ENCODE results near the gene WTIP.
"Not testable (repeated sequence)": the region's sequence is repeated elsewhere in the genome, so short reads cannot be mapped to it uniquely, and the experiment has no call there.

The WTIP gene

DNA sequence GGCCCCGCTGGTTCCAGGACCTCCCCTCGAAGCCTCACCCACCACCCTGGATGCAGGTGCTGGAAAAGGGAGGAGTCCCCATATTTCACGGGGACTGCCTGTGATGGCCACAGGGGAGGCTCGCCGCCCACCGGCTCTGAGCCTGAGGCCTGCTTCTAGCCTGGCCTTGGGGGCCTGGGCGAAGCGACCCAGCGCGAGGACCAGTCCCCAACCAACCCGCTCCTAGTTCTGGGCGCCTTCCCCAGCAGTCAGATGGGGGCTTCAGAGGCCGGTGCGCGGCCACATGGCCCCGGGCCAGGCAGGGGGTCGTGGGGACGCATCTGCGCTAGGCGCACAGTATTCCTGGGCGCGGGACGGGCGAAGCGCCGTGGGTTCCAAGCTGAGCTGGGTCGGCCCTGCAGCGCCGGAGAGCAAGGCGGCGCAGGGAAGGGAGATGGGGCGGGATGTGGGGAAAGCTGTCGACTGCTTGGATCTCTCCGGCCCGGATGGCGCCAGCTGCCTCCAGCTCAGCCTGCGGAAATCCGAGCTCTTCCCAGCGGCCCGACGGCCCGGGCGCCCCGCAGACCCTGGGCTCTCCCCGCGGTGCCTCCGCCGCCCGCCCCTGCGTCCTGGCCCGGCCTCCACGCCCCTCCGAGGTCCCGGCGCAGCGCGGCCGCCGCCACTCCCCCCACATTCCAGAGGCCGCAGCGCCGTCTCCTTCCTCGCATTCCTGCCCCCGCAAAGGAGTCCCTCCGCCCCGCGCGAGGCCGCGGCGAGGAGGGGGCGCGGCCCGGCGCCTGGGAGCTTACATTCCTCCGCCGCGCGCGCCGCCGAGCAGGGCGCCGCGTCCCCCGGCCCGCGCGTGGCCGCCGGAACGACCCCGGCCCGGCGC is at the start of gene WTIP:
WTIP (plus strand) TSS at position 788 of the 871 bp plus-strand sequence. CDS start 217 bp downstream, outside the sequence.
- DNase-seq = no peak

DNA sequence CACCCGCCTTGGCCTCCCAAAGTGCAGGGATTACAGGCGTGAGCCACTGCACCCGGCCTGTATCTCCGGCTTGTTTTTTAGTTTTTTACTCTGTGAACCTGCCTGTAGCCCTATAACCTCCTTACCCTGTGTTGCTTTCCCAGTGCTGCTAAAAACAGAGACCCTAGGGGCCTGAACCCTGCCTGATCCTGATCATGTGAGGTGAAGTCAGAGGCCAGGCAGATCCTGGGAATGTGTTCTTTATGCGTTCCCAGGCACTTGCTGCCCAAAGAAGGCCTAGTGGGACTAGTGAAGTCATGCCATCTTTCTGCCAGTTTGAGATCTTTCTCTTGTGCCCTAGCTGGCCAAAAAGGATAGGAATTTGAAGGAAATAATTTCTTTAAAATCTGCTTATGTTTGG is 48.8 kb upstream of the WTIP start:
- no peak for DNase-seq

DNA sequence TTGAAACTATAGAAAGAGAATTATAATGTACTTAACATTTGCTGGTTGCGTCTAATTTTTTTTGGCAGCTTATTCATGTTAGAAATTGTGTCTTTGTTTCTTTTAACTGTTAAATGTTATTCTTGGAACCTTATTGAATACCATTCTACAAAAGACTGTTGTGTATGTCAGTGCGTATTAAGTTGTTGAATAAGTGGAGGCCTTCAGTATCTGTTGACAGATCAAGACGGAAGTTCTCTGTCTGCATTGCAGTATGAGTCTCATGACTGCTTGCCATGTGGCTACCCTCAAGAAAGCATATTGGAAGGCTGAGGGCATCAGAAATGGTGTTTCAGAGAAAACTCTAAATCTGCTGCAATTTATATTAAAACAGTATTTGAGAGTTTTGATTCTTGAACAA is 44.8 kb upstream of the WTIP start:
- DNase-seq = no peak

DNA sequence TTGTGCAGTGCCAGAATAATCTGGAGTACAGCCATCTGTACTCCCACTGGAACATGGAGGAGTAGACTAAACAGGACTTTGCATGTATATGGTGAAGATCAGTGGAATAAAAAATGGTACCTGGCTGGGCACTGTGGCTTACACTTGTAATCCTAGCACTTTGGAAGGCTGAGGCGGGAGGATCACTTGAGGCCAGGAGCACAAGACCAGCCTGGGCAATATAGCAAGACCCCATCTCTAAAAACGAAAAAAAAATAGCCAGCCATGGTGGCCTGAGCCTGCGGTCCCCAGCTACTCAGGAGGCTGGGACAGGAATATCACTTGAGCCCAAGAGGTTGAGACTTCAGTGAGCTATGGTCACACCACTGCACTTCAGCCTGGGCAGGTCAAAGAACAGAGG is 33.4 kb upstream of the WTIP start:
- DNase-seq = no peak

DNA sequence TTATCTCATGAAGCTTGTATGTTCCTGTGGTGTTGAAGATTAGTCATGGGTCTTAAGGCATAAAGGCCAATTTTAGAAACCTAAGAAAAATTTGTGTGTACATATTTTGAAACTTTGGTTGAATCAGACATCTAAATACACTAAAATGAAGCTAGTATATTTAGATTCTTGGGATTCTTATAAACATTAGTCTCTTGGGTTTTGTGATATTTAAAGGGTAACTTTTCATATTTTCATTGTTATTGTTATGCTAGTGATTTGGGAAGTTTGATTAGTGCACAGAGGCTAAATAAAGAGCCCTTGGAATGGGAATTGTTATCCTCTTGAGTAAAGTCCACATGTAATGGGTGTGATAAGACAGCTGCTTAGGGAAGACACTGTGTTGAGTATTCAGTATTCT is 28.8 kb upstream of the WTIP start:
- DNase-seq = no peak

DNA sequence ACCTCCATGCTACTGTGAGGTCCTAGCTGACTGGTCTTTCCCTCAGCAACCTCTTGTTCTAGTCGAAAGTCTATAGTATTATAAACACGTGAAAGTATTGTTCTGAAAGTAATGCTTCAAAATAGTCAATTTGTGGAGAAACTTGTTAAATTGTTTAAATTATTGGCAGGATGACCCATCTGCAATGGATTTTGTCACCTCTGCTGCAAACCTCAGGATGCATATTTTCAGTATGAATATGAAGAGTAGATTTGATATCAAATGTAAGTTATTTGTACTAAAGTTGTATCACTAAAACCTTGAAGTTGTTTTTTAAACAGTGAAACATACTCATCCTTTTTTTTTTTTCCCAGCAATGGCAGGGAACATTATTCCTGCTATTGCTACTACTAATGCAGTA is 27.5 kb upstream of the WTIP start:
- no peak for DNase-seq

DNA sequence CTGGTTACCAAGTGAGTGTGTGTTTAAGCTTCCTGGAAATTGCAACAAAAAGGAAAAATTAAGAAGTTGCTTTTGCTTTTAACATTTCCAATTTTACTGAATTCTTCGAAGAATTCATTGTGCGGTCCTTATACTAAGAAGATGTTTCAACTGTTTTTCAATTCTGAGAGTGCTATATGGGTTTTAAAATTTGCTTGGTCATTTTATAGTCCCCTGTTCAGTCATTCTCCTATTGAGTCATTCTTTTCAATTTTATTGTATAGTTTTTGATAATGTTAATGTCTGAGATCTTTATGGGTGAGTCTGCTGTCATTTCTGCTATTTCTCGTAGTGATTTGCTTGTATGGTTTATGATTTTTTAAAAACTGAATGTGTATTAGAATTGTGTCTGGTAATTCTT is 26.9 kb upstream of the WTIP start:
- no peak for DNase-seq

DNA sequence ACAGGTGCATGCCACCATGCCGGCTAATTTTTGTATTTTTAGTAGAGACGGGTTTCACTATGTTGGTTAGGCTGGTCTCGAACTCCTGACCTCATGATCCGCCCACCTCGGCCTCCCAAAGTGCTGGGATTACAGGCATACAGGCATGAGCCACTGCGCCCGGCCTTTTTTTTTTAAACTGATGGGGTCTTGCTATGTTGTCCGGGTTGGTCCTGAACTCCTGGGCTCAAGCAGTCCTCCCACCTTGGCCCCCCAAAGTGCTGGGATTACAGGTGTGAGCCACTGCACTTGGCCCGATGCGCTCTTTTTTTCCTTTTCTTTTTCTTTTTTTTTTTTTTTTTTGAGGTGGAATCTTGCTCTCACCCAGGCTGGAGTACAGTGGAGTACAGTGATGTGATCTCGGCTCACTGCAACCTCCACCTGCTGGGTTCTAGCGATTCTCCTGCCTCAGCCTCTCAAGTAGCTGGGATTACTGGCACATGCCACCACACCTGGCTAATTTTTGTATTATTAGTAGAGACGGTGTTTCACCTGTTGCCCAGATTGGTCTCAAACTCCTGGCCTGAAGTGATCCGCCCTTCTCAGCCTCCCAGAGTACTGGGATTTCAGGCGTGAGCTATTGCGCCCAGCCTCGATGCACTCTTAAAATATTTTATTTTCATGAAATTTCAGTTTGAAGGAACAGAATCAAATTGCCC is 25.6 kb upstream of the WTIP start:
- not testable (repeated sequence) for DNase-seq

DNA sequence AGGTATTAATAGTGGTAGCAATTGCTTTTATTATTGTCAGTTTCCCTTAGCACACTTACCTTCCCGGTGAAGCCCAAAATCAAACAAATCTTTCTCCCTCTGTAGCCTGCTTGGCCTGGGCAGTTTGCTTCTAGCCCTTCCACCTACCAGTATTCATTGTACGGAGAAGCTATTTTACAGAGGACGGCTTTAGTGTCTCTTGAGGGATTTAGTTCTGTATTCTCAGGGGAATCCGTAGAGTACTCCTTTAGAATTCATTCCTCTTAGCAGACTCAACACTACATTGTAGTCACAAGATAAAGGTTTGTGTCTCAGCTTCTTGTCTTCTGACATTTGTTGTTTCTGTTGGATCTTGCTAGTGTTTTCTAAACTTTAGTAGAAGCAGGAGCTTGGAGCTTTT is 24.1 kb upstream of the WTIP start:
- DNase-seq = no peak

DNA sequence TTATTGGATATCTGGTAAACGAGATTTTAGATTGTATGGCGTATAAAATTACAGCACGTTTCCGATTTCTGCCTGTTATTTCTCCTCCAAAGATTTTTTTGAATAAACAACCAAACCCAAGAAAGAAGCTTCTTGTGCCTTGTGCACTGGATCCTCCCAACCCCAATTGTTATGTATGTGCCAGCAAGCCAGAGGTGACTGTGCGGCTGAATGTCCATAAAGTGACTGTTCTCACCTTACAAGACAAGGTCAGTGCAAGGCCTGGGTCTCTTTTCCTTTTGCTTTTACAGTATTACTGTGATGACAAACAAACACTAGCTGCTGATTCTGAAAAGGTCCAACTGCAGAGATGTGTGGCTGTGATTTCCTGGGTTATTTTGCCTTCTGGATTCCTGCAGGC is 22.9 kb upstream of the WTIP start:
- no peak for DNase-seq

DNA sequence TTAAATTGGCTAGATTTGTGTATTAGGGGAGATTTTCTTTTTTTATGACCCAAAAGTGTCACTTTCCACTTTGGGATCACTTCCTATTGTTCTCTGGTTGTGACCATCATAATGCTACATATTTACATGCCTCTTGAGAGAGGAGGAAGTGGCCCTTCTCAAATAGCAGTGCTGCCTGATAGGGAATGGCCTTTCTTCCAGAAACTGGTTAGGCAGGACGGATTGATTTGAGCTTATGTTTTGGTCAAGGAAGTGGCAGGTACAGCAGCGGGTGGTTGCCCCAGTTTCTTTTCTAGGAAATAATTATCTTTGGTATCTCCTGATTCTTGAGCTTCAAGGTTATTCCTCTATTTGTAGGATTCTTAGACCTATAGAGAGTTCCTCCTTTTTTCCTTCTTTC is 21.9 kb upstream of the WTIP start:
- no peak for DNase-seq

DNA sequence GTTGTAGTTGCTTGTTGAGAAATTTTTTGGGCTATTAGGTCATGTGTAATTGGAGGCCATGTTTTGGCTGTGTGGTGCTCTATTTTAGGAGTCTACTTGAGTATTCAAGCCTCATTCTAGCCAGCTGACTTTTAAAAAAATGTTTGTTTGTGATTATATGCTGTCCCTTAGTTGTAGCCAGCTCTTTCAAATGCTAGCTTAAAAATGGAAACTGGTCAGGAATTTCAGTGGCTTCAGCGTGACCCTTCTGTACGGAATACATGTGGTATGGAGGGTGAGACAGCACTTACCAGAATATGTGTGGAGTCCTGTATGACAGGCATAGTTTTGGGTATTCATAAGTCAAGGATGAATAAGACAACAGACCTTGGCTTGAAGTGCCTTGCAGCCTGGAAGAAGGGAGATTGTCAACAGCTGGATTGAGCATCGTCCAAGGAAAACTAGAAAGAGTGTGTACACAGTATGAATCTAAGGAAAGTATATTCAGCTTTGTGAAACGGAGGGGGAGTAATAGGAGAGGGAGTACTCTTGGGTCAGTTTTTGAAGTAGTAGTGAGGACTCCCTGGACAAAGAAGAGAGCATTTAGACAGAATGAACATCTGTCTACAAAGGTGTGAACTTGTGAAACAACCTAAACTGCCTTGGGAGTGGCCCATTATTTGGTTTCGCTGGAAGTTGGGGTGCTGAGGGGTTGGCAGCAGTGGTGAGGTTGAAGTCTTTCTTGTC is 20.0 kb upstream of the WTIP start:
- no peak for DNase-seq

DNA sequence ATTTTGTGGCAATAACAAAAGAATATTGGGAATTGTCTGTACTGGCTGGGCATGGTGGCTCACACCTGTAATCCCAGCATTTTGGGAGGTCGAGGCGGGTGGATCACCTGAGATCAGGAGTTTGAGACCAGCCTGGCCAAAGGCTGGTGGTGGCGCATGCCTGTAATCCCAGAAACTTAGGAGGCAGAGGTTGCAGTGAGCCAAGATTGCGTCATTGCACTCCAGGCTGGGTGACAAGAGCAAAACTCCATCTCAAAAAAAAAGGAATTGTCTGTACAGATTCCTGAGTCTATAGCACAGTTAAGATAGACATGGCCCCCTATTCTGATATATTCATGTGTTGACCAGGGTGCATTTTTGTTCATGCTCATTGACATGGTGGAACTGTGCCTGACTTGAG is 16.8 kb upstream of the WTIP start:
- DNase-seq = not testable (repeated sequence)

DNA sequence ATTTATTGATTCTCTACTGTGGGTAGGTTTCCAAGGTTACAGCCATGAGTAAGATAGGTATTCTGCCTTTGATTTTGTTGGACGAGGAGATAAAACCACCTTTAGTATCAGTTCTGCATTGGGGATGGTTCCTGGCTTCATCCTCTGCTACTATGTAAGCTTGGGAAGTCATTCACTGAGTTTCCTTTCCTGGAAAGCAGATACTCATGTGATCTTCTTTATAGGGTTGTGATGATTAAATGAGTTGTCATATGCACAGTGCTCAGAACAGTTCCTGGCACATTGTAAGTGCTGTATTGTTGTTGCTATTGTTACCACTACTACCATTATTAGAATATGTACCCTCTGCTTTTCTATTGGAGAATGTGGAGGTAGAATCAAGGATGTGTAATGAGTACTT is 13.1 kb upstream of the WTIP start:
- no peak for DNase-seq

DNA sequence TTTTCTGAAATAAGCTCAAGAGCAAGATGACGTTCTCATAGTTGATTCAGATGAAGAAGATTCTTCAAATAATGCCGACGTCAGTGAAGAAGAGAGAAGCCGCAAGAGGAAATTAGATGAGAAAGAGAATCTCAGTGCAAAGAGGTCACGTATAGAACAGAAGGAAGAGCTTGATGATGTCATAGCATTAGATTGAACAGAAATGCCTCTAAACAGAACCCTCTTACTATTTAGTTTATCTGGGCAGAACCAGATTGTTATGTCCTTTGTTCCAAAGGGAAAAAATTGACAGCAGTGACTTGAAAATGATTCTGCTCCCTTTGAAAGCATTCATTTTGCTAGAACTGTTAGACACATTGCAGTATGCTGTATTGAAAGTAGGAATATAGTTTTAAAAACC is 12.5 kb upstream of the WTIP start:
- not testable (repeated sequence) for DNase-seq

DNA sequence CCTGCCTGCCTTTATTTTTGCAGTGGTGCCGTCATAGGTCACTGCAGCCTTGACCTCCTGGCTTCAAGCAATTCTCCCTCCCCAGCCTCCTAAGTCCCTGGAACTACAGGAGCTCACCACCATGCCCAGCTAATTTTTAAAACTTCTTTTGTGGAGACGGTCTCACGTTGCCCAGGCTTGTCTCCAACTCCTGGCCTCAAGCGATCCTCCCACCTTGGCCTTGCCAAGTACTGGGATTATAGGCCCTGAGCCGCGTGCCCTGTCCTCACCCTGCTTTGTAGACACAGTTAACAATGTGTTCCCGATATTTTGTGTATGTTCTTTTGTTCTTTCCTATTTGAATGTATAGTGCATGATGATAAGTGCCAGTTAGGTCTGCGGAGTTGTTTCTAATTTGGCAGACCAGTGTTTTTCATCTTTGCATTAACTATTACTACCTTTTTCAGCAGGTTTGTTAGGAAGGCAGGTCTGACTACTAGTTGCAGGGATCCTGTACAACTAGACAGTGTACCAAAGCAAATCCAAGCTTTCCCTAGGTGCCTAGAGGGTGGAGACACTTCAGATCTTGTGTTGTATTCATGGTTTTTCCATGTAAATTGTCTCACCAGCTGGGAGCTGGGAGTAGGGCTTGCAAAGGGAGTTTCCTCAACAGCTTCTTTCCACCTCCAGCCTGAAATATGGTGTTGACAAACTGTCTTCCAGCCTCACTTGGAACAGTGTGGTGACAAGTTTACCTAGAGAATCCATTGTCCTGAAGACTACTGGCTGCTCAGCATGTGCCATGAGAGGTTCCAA is 9.5 kb upstream of the WTIP start:
- no peak for DNase-seq

DNA sequence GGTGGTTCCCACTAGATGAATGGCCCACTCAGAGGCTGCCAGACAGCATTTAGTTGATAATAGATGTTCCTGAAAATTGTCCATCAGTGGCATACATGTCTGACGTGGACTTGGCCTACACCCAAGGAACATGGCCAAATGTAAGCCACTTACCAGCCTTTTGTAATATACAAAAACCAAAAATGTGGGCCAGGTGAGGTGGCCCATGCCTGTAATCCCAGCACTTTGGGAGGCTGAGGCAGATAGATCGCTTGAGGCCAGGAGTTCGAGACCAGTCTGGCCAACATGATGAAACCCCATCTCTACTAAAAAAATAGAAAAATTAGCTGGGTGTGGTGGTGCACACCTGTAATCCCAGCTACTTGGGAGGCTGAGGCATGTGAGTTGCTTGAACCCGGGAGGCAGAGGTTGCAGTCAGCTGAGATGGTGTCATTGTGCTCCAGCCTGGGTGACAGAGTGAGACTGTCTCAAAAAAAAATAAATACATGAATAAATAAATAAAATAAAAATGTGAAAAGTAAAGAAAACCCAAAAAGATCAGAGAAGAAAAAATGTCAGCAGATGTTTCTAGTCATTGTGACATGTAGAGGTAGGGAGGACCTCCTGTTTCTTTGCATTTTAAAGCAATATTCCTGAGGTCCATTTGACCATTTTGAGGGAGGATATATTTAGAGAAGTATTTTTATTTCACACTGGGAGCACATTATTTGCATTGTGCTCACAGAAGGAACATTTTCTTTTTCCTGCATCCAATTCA is 7.1 kb upstream of the WTIP start:
- peak; percentile 25 for DNase-seq

DNA sequence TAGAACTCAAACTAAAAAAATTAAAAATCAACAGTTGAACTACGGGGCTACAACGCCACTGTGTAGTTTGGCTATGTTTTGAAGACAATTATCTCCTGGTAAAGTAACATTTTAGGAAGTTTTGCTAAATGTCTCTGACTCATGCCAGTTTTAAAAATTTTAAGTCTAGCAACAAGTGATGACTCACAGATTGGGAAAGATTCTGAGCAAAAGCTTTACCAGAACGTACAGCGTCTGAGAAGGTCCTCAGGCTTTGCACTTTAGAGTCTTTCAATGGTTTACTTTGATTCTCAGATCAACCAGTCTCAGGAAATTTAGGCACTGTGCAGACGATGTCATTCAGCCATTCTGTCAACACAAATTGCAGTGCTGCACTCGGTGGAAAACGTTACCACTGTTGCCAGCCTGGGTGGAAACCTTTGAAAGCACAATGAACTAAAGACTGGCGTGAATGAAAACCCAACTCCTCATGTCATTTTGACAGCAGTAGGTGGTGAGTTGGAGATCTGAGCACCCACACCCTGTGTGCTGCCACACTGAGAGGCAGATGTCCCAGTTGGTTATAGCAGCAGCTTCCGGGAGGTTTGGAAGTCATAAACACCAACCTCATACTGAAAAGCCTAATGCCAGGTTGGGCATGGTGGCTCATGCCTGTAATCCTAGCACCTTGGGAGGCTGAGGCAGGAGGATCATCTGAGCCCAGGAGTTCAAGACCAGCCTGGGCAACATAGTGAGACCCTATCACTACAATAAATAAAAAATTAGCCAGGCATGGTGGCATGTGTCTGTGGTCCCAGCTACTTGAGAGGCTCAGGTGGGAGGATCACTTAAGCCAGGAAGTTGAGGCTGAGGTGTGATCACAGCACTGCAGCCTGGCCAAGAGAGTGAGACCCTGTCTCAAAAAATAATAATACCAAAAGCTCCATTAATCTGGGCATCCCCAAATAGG is 6.3 kb upstream of the WTIP start:
- DNase-seq = no peak

DNA sequence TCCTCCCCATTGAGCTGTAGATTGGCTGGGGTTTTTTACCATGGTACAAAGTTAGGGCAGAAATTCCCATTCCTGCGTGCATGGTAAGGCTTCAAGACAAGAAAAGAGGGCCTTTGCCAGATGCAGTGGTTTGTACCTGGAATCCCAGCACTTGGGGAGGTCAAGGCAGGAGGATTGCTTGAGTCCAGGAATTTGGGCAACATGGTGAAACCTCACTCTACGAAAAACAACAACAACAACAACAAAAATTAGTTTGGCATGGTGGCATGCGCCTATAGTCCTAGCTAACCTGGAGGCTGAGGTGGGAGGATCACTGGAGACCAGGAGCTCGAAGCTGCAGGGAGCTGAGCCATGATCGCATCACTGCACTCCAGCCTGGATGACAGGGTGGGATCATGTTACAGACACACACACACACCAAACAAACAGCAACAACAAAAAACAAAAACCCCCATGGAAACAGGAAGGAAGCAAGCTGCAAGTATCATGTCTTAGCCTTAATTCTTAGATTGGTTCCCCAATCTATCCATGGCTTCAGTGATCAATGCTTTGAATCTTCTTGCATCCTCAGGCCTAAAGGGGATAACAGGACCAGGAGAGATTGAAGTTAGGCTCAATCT is 5.5 kb upstream of the WTIP start:
- DNase-seq = no peak

DNA sequence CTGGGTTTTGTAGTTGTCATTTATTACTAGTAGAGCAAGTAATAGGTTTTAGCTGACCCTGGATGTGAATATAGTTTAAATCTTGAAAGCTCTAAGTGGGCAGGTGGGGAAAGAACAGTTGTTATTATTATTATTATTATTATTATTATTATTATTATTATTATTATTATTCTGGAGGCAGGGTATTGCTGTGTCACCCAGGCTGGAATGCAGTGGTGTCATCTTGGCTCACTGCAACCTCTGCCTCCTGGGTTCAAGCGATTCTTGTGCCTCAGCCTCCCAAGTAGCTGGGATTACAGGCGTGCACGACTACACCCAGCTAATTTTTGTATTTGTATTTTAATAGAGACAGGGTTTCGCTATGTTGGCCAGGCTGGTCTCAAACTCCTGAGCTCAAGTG is 3.1 kb upstream of the WTIP start:
- DNase-seq = not testable (repeated sequence)
